NCI-H345 (cell line): ENCODE measurements around the gene PPP1R10.

Experiments used
- DNase-seq: peaks from one replicate; lab custom pipeline; 2025; lab: John Stamatoyannopoulos, UW

PPP1R10 gene

DNA sequence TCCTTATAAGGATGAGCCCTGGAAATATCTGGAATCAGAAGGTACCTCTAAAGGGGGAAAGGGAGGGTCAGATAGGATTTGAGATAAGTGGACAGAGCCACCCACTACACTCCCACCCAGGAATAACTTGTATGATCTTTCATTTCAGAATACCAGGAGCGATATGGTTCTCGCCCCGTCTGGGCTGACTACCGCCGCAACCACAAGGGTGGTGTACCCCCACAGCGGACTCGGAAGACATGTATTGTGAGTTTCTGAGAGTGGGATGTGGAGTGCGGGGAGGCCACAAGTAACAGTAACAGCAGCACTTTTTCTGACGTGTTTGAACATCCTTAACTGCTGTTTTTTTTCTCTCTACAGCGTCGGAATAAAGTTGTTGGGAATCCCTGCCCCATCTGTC lies 2.5 kb upstream of the PPP1R10 start:
- DNase-seq = no peak

DNA sequence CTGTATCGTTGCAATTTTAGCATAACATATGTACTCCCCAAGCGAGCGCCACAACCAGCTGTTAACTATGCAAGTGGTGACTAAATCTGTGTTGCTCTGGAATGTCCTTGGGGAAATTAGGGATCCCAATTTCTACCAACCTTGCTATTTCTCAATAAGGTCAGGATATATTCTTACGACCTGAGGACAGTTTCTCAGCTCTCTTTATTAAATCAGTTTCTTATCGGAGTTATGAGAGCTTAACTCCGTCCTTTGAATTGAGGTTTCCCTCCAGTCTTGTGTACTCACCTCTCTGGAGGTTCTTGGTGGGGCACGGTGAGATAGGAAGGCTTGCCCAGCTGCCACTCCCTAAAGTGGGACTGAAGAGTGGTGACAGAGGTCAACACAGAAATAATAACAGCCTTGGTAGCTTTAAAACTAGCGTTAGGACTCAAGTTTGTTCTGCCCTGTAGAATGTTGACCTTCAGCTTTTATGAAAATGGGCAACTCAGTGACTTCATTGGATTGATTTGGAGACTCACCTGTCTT lies 1.3 kb upstream of the PPP1R10 start:
- DNase-seq = no peak

DNA sequence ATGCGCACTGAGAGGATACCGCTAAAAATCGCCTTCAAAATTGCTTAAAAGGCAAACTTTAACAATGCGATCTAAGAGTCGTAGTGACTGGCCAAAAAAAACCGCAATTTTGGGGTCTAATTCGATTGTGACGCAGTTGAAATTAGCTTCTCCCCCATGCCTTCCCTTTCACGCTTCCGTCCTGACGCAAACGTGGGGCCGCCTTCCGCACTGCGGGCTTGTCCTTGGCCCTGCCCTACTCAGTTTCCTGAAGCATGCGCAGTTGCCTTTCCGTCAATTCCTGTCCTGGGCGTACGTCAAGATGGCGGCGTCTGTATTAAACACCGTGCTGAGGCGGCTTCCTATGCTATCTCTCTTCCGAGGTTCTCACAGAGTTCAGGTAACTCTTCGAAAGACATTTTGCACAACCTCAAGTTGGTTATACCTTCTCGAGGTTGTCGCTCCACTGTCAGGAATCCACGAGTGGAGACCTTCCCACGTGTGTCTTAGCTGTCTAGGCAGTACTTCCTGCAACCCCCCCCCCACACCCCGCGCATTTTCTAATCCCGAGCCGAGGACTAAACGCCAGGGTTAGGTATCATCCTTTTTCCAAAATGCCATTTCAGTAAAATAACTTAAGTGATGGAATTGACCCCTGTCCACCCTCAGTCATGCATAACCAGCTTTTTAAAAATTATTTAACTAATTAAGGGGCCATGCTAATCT lies 674 bp upstream of the PPP1R10 start, which contains the start of gene MRPS18B:
MRPS18B (plus strand) TSS at position 276 of the 705 bp plus-strand sequence; CDS start at position 302, 26 bp downstream.
- DNase-seq = peak; percentile 97

DNA sequence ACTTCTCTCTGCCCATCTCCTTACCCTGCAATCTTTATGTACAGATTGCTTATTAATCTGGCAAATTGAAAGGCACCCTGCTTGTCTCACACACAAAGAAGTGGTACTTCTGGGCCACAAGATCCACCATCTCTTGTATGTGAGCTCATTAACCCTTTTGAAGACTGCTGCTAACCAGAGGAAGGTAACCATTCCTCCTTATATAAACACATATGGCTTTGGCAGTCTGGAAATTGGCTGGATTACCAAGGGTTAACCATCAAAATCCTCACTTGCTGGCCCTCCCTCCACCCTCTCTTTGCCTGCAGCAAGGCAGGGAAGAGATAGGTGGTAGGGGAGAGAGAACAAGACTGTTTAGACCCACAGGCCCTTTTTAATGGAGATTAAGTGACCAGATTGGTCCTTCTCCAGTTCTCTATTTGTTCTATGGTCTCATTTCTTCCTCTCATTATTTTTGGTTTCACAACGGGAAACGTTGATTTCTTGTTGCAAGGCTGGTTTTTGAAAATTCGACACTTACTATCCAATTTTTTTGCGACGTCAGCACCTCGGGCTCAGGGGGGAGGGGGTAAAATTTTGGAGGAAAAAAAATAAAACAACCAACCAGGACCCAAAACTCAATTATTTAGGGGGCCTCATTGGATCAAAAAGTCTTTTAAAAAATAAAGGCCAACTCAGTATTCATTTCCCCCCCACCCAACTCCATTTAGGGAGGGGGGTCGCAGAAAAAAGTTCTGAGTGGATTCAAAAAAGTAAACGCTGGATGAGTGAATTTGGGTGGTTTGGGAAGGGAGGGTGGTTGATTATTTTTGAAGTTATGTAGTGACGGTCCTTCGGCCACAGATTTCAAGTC lies 859 bp downstream of the PPP1R10 start:
- DNase-seq = peak; percentile 46

DNA sequence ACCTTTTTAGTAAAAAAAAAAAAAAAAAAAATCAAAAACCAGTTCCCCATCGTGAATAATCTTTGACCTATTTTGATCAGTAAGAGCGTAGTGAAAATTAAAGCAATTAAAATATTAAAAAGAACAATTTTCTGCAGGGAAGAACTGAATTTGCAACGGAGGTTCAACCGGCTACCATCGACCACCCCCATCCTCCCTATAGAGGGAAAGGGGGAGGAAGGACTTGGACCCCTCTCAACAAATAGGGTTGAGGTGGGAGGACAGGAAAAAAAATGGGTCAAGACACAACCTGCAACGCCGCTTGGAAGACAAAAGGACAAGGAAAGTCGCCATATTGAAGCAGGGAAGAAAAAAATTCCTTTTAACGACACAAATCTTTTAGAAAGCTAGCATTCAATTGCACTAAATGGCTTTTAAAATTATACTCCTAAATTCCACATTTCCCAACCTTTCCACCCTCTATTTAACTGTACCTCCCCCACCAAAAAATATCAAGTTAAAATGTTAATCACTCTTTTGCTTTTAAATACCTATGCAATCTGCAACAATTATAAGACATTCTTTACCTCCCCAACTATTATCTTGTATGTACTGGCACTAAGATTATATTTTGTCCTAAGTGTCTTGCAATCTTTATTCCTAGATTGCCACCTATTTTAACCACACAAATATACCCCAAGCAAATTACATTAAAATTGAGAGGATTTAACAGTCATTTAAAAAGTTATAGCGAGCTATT lies 1.7 kb downstream of the PPP1R10 start:
- DNase-seq = peak; percentile 48

DNA sequence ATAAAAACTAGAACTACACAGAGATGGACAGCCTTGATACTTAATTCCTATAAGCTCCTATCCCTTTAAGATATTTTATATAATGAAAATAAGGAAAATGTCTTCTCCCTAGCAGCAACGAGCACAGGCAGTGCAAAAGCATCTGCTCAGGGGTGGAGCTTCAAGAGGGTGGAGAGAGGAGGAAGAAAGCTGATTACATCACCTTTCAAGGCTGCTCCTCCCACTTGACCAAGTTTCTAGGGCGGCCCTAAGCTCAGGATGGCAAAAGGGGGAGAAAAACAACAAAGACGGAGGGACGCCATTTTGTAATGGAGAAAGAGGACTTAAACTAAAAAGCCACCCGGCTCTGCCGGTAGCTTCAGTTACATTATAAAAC lies 2.2 kb downstream of the PPP1R10 start:
- DNase-seq = peak; percentile 97

DNA sequence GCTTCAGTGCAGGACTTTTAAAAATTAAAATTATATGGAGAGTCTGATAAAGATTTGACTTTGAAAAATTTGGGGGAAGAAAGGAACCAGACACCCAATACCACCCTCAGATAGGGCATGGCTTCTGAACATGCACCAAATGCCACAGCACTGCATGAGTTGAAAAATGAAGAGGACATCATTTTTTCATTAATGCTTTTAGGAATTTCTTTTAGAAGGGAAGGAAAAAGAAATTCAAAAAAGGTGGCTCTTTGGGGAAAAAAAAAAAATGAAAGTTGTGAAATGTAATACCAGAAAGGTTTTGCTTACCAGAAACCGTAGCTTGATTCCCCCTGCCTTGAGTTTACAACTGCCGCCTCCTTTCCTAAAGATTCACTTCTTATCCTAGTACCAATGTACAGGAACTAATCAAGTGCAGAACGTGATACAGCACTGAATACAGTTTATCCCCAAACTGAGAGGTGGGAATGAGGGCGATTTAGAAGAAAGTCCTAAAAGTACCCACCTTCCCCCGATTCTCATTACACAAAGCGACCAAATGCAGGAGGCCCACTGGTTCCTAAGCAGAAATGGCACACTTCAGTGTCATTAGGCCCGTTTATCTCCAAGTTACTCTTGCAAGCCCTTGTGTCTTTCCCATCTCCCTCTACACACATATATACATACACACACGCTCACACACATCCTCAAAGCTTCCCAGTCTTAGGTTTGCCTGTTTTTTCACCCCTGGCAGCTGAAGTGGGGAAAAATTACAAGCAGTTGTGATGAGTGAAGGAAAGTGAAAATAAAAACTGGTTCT lies 2.8 kb downstream of the PPP1R10 start:
- DNase-seq = no peak

DNA sequence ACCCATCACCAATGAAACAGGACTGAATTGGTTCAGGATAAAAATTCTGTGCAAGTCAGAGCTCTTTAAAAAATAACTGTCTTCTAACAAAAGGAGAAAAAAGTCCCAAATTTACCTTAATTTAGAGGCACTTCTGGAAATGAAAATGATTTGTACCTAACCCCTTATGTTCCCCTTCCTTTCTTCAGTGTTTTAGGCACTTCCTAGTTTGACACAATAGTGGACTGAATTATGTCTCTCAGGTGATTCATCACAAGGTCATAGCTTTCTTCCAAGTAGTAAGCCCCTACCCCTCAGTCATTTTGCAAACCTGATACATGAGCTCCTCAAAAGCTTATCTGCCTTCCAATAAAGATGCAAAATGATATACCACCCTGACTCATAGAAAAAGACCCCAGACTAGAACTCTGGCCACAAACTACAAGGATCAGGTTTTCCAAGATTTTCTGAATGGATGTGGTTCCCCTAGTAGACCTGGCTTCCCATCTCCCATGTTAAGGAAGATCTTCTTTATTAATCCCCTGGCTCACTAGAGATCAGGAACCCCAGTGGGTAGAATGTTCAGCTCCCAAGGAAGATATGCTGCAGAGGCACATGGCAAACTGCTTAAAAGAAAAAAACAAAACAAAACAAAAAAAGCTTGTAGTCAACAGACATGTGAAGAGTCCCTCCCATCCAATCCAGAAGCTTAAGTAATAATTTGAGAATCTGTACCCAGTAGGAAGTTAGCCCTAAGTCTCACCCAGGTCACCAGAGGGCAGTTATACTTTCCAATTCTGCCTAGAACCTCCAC lies 3.6 kb downstream of the PPP1R10 start:
- DNase-seq = no peak

DNA sequence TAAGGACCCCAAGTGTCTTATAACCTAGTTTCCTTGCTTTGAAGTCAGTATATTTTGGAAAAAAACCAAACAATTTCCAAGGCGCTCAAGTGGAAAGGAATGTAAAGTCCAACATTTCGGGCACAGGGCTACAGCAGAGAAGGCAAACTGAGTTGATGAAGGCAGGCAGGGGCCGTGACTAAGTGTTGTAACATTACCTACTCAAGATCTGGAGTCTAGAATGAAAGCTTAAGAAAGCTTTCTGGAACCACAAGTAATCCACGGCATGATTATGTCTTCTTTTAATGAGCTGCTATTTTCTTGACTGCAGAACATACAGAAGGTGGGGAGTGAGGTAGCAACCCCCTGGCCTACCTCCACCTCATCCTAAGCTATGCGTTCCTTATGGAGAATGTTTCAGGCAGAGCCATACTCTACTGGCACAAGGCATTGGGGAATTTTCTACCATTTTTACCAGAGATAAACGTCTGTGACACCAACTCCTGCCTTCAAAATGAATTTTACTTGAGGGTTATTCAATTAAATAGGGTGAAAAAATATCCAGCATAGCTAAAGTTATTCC lies 4.3 kb downstream of the PPP1R10 start:
- DNase-seq = no peak

DNA sequence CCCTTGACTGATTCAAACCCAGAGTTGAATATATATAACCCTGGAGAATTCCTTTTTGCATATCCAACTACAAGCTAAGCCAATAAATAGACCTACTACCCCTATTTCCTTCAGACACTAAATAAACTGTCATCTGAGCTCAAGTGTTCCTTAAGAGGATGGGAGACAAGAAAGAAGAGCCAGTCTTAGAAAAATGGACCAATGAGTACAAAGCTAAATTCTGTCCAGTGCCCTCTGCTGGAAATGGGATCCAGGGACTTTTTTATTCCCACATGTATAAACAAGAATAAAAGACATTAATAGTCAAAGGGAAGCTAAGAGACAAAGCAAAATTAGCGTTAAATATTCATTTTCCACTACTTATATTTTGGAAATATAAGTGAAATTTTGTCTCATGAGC lies 4.8 kb downstream of the PPP1R10 start:
- DNase-seq = no peak

DNA sequence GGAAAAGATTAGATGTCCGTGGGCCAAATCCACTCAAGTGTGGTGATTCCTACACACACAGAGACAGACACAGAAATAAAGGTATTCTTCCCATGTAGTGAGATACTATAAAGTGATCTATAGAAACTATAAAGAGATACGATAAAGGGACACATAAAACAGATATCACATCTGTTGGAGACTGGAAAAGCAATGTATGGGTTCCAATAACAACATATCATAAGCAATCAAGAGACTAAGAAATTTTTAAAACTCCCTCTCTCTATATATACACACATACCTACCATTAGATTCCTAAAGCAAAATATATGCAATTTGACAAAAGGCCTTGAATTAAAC lies 5.2 kb downstream of the PPP1R10 start:
- no peak for DNase-seq

DNA sequence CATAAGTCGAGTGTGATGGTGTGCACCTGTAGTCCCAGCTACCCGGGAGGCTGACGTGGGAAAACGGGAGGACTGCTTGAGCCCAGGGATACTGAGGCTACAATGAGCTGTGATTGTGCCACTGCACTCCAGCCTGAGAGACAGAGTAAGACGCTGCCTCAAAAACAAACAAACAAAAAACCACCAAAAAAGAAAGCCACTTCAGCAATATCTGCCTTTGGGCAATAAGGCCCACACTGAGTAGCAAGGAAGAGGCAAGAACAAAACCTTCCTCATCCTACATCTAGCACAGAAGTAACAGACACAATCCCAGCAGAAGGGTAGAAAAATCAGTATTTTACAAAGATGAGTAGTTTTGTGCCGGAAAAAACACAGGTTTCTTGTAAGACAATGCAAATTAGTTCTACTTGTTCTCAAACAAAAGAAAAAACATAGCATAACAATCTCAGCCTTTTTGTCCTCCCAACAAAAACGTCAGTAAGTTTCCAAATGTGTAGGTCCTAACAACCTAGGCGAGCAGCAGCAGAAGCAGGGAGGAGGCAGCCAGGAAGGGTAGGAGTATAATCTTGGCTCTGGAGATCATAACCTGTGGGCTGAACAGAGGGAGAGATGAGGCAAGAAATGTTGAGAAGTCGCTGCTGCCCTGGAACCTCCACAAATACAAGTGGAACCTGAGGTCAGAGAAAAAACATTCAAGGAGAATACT lies 5.7 kb downstream of the PPP1R10 start:
- DNase-seq = no peak

DNA sequence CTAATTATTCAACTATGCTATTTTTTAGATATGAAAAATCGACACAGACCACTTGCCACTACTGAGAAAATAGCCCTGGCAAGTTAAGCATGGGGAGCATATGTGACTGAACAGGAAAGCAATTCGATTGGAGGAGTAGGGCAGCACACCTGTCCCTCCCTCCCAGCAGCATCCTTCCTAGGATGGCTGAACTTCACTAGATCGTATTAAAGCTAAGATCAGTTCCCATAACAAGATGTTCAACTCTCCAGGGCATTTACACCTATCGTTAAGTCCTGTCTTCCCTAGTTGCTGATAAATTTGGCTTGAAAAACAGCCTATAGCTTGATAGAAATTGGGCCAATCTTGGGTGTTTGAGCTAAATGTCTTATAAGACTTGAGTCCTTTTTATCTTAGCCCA lies 7.0 kb downstream of the PPP1R10 start:
- no peak for DNase-seq

DNA sequence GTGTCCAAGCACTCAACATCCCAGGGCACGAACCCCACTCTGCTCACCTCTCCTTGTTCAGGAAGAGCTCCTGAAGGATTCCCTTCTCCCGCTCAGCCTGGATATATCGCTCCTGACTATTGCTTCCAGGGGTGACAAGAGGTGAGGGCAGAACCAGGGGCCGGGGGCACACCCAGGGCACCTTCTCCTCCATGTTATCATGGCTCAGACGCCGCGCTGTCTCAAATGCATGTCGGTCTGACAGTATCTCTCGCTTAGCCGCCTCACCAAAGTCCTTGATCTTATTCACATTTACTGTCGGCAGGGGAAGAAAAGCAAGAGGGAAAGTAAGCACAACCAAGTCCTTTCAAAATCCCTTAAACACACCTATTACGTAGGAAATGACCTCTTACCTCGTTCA lies 13.1 kb downstream of the PPP1R10 start:
- DNase-seq = no peak

DNA sequence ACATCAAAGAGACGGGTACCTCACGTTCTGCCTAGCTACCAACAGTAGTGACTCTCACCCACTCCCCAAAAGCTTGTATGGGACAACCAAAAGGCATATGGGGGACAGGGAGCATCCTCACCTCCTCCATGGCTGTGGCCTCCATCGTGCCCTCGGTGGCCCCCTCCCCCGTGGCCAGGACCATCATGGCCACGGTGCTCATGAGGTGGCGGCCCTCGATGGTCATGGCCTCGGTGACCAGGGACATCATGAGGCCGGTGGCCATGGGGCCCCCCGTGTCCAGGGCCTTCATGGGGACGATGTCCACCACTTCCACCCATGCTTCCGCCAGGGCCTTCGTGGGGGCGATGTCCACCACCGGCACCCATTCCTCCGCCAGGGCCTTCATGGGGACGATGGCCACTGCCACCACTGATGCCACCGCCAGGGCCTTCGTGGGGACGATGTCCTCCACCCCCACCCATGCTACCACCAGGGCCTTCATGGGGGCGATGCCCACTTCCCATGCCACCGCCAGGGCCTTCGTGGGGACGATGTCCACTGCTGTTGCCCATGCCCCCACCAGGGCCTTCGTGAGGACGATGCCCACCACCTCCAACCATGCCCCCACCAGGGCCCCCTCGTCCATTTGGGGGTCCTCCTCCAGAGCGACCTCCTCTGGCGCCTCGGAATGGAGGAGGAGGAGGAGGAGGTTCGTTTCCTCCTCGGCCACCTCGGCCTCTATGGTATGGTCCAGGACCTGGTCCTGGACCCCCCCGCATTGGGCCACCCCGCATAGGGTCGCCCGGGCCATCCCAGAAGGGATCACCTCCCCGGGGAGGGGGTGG lies 15.0 kb downstream of the PPP1R10 start:
- DNase-seq = no peak

DNA sequence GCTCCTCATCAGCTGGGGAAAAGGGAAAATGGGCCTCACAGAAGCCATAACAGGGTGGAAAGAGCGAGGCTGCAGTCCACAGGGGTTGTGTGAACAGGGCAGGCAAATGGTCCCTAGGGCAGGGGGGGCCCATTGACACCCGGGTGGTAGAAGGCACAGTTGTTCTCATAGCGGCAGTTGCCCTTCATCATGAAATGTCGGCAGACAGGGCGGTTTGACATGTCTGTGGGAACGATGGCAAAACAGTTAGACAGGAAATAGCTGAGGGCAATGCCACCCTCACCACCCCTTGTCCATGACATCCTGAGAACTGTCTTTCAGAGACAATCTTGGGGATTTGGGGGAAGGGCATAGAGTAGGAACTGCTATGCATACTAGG lies 15.6 kb downstream of the PPP1R10 start:
- no peak for DNase-seq

DNA sequence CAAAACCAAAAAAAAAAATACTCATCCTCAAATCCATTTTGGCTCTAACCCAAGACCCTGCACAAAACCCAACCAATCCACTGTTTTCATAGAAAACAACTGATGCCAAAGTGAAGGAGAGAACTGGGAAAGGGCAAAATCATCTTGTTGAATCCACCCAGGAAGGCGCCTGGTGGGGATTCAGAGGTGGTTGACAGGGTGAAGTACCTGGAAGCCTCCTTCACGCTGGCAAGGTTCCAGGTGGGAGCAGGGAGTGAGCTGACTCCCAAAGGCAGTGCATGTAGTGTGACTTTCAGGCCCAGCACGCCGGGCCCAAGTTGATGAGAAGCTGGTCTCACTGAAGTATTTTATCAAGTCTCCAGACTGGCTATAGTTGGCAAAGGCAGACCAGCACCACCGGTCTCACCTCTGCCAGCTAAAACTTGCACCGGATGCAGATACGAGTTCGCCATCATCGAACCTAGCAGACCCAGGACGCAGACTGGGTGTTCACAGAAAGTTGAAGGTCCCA lies 16.5 kb downstream of the PPP1R10 start:
- peak; percentile 30 for DNase-seq

DNA sequence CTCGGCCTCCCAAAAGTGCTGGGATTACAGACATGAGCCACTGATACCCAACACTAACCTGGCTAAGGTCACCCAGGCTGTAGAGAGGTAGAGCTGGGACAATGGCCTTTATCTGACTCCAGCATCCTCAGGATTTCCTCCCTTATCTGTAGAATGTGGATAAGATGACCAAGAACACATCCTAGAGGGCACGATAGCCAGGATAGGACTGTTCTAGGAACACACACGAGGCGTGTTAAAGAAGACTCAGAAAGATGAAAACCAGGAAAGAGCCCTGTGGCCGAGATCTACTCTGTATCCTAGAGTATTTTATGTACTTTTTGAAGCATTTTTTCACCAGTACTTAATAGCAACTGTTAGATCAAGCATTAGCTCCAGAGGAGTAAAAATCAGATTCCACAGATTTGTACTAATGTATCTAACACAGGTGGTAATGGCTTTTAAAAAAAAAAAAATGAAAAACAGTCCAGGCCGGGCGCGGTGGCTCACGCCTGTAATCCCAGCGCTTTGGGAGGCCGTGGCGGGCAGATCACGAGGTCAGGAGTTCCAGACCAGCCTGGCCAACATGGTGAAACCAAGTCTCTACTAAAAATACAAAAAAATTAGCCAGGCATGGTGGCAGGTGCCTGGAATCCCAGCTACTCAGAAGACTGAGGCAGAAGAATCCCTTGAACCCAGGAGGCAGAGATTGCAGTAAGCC lies 17.3 kb downstream of the PPP1R10 start:
- no peak for DNase-seq
